Stimulated activated CD8-positive, alpha-beta memory T cell treated with anti-CD3 and anti-CD28 coated beads, Interleukin-2, amount 100 ng/mL, for 1 hour (primary cell): ENCODE measurements around the gene EFTUD2.
"Not testable (repeated sequence)": the region's sequence is repeated elsewhere in the genome, so short reads cannot be mapped to it uniquely, and the experiment has no call there.

ENCODE experiments used
- DNase-seq, 2 donors: peaks; one replicate each; pipeline ENCODE4 v3.0.0-alpha.2; 2020; ENCODE audit warnings: low read depth in 2 of 2

Gene EFTUD2

DNA sequence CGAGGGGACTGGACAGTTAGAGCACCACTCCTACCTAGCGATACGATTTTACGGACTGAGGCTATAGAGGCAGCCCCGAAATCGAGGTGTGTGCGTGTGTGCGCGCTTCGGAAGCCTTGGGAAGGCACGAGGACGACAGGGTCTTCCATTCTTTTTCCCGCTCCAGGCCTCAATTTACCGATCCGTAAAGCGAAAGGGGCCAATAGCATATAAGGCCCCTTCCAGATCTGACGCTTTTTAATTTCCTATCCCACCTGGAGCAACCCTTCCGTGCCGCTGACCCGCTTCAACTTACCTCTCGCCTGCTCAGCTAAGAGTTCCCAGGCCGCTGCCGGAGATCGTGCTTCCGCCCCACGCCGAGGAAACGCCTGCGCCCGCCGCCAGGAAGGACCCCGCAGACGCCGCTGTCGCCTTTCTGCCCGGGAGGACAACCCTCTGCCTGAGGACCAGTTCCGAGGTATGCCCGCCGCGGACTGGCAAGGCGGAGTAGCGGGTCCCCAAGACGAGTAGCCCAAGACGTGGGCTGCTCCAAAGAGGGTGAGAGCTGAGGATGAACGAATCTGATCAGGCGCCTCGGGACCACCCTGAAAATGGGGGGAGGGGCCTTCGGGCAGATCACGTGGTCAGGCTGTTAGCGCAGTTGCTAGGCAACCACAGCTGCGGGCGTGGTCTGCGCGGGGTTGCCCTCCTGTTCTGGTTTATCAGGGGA, at the start of gene EFTUD2:
TSS of gene EFTUD2 (minus strand) at position 372 of the 709 bp plus-strand sequence. CDS start 4,924 bp downstream, outside the sequence.
- peak; percentile 83 to 91 for DNase-seq

DNA sequence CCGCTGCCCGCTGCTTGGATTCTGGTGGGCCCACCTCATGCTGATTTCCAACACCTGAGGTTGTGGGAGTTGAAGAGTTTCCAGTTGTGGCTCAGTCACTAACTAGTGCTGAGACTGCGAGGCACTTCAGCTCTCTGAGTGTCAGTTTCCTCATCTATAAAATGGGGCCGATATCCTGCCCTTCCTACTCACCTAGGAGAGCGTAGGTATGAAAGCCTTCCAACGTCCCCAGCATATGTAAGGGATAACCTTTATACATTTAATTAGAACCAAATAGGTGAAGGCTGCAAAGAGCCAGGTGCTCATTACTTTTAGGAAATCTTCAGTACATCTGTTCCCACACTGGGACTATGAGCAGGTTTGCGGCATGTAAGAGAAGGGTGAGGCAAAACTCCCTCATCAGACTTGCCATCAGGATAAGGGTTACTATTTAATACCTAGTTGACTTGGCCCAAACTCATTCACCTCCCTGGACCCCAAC, 49.1 kb upstream of the EFTUD2 start:
- DNase-seq = no peak

DNA sequence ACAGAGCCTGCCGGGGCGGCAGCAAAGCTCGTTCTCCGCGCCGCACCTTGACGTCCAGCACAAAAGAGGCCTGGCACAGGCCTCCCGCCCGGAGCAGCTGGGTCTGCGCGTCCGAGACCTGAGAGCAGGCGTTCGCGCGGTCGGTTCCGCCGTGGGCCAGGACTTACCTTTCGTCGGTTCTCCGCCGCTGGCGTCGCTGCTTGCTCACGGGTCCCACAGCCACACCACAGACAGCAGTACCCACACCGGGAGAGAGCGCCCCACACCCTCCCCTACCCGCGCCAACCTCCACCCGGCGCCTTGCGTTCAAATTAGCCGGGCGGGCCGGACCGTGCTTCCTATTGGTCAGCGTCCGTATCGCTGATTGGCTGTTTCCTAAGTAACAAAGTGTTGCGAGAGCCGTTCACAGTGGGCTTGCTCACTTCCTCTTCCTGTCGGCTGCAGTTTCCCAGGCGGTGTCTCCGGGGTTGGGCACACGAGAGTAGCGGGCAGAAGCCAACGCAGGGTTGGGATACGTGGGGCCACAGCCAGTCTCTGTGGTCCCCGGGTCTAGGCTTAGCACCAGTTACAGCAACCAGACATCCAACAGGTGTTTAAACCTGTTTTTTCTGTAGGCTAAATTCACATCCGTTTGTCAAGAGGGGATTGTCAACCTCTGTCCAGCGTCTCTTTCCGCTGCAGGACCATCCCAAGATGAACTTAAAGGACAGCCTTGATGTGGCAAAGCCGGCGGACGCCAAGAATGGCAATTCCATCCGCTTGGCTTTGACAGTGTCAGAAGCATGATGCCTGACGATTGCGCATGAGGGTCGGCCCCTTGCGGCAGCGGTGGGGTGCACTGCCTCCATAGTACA, 48.4 kb upstream of the EFTUD2 start, which contains the start of gene KIF18B:
TSS of gene KIF18B (minus strand) at position 313 of the 854 bp plus-strand sequence. CDS start 11,429 bp downstream, outside the sequence.
- peak; percentile 62 to 78 for DNase-seq

DNA sequence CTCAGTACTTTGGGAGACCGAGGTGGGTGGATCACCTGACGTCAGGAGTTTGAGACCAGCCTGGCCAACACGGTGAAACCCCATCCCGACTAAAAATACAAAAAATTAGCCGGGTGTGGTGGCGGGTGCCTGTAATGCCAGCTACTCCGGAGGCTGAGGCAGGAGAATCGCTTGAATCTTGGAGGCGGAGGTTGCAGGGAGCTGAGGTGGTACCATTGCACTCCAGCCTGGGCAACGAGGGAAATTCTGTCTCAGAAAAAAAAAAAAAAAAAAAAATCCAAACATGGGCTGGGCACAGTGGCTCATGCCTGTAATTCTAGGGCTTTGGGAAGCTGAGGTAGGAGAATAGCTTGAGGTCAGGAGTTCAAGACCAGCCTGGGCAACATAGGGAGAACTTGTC, 46.4 kb upstream of the EFTUD2 start:
- DNase-seq = not testable (repeated sequence)

DNA sequence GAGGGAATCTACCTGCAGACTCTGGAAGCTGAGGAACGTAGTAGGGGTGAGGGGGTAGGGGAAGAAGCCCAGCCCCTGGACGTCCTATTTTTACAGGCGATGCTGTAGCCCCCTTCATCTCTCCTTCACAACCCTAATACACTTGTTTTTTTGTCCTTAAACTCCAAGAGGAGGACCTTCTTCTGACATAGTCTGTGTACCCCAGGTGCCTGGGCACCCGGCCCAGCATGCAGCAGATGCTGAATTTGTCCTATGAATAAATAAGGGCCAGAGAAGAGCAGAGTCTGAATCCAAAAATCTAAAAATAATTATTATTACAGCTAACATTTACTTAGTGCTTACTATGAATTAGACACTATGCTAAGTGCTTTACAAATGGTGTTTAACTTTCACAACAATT, 43.2 kb upstream of the EFTUD2 start:
- DNase-seq = no peak

DNA sequence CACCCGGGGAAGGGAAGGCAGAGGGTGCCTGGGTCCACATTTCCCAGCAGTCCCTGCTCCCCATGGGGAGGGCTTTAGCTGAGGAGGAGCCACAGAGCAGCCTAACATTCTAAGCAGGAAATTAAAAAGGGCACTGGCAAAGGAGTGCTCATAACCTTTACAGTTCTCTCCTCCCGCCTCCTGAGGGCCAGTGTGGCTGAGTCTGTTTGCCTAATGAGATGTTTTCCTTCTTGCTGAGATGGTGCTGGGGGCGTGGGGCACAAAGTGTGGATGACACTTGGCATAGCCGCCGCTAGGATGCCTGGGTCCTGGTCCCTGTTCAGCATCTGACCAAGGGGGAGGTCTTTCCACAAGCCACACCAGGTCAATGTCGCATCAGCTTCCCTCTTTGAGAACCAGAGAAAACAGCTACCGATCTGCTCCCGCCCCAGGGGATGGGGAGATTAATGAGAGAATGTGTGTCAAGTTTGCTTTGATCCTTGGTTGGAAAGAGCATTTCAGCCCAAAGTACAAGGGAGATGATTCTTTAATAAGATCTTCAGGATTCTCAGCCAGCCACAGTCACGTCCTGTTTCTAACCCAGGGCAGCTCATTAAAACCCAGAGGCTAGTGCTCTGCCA, 42.6 kb upstream of the EFTUD2 start:
- DNase-seq = no peak

DNA sequence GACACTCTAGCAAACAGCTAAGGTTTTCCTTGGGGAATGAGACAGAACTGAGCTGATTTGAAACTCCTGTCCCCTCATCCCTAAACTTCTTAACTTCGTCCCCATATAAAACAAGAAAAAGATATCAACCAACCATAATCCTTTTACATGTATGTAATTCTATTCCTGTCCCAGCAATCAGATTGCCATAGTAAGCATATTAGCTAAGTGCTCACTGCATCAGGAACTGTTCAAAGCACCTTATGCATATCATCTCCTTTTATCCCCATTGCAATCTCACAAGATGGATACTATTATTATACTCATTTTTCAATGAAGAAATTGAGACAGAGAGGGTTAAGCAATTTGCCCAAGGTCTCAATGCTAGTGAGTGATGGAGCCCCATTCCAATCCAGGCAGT, 41.5 kb upstream of the EFTUD2 start:
- no peak for DNase-seq

DNA sequence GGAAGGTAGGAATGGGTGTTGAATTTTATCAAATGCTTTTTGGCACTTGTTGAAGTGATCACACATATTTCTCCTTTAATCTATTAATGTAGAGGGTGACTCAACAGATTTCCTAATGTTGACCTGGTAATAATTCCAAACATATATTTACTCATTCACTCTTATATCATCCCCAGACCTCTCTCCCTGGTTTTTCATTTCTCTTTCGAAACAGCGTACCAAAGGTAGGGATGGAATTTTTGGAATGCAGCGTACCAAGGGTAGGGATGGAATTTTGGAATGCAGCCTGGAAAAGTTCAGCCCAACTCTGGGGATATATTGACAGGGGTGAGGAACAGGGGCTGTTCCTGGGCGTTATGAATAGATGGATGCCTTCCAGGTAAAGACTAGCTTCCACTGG, 41.1 kb upstream of the EFTUD2 start:
- DNase-seq = no peak

DNA sequence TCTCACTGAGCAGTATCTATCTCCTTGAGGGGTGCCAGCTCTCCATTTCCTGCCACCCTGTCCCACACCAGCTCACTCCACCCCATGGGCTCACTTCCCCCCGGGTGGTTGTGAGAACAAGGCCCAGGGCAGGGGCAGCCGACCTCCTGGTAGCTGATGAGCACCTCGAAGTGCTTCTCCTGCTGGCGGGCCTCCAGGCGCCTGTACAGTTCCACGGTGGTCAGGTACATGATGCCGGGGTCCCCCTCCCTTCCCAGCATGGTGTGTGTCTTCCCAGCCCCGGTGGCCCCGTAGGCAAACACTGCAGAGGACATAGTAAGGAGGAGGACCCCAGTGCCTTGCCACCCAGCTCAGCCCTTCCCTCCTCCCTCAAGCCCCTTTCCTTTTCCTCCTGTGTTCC, 35.9 kb upstream of the EFTUD2 start:
- DNase-seq = no peak

DNA sequence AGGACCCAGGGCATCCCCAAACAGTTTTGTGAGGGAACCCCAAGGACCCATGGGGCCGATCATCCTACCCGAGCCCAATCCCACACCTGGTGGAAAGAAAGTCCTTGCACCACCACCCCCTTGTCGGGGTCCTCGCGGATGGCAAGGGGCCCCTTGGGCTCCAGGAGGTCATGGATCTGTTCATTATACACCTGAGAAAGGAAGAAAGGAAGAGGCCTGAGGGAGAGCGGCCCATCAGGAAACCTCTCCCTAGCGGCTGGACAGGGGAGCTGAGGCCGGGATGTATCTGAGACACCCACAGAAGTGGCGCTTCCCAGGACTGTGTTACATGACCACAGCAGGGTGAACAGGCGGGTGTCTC, 35.5 kb upstream of the EFTUD2 start:
- DNase-seq = no peak

DNA sequence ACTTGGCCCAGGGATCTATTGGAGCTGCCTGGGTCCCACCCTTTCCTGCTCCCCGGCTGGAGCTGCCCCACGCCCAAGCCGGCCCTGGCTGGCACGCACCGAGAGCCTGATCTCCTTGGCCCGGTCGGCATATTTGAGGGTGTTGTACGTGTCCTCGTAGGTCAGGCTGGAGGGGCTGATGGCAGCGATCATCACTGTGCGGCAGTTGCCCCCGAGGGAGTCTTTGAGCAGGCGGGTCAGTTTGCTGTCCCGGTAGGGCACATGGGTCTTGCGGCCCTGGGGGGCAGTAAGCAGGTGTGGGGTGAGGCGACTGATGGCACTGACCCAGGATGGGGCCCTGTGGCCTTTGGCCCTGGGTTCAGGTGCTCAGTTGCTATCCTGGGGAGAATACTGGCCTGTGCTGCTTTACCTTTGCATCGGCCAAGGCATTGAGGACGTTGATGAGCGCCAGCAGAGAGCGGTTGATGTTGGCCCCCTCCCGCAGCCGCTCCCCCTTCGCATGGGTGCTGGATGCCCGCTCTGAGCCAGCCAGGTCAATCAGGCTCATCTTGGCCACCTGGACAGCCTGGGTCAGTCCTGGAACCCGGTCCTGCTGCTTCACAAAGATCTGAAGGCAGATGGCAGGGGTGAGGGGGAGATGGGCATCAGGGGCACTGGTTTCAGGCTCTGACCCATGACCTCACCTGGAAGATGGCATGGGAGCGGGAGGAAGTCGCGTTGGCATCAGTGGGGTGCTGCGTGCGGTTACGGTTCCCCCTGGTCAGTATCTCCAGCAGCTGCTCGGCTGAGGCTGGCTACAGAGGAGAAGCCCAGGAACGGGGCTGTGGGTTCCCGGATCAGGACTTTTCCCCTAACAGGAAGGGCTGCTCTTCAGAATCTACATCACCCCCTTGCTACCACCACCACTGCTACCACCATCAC, 34.8 kb upstream of the EFTUD2 start:
- no peak for DNase-seq

DNA sequence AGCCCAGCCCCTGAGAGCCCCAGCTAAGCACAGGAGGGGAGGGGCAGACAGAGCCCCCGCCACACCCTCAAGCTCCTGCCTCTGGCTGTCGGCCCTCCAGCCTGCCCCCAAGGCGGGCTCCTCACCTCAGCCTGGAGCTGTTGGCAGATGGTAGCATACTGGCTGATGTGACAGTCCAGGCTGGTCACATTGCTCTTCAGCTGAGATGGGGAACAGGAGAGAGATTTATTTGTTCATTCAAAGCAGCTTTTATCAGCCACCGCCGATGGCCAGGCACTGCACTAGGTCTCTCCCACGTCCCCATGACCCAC, 33.5 kb upstream of the EFTUD2 start:
- DNase-seq = no peak

DNA sequence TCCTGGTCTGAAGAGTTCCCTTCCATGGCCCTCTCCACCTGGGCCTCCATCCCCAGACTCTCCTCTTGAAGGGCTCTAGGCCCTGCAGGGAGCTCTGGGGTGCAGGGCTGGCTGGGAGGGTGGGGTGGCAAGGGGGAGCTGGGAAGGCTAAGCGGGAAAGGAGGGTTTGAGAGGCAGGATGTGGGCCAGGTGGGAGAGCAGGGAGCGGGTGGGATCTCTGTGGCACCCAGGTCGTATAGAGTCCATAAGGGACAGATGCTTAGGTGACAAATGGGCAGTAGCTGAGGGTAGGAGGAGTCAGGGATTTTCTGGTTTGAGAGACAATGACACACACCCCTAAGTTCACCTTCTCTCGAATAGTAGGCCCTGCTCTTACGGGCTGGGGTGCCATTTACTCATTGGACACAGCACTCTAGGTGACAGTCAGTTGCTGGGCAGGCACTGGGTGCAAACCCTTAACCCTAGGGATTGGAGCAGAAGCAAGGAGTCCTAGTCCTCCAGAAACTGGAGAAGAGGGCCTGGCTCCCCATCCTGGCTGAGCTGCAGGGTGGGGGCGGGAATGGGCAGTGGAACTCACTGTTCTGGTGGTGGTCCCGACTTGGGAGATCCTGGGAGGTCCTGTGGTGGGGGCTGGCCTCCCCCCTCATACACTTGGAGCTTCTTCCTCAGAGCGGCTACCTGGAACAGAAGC, 33.0 kb upstream of the EFTUD2 start:
- no peak for DNase-seq

DNA sequence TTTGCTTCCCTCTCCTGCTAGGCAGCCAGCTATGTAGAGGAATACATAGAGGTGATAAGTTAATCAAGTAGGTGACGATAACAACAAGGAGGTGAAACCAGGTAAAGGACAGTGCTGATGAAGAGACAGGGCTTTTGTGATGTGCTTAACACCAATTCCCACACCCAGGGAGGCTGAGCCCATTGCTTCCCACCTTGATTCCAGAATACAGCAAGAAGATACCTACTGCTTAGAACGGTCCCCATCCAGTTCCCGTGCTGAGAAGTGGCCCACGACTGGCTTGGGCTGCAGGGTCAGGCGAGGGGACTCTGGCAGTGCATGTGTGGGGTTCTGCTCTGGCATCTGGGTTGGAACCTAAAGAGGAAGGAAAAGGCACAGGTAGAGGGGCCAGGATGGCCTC, 32.1 kb upstream of the EFTUD2 start:
- DNase-seq = no peak

DNA sequence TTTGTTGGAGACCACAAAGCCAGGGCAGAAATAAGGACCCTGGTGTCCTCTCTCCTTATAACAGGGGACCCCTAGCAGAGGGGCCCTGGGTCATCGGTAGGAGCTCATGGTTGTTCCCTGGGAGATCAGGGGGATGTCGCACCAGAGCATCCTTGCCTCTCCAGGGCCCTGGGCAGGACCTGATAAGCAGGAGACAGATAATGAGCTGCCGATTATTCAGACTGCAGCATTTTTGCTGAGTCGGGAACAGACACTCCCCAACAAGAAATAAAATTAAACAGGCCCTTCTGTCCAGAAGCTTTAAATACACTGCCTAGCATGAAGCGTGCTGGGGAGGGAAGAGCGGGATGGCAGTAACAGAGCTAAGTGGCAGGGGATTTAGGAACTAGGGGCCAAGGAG, 31.4 kb upstream of the EFTUD2 start:
- DNase-seq = no peak

DNA sequence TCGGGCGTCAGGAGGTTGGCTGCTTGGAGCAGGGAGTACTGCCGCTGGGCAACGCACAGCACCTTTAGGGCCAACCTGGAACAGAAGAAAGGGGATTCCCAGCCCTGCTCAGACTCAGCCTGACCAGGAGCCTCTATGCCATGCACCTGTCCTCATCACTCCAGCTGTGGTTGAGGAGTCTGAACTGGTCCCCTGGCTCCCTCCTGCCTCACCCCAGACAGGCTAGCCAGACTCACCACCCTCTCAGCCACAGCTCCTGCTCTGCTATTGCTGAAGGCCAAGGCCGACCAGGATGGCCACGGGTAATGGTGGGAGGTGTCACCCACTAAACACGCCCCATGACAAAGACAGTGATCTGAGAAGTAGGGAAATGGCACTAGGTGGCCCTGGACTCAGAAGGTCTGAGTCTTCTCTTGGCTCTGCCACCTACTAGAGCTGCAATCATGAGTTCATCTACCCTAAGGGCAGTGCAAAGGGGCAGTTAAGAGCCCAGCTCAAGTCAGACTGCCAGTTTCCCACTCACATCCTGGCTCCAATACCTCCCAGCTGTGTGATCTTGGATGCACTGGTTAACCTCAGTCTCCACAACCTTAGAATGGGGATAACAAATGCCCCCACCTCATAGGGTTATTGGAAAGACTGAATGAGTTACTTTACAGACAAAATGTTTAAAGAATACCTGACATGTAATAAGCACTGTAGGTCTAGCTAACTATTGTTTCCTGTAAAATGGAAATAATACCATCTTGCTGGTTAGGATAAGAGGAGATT, 29.9 kb upstream of the EFTUD2 start:
- no peak for DNase-seq

DNA sequence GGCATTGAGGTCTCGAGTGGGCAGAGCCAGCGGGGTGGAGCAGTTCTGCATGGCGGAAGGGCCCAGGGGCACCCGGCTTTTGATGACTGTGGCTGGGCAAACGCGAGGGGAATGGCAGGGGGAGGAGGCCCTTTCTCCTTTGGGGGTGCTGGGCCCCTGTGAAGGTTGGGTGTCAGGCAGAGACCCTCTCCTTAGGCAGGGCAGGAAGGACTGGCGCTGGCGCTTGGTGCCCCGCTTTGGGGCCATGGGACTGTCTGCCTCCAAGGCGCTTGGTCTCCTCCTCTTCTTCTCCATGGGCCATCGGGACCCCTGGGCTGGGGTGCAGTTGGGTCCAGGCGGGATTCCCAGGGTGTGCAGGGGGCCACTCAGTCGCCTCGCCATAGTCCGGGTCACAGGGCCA, 28.9 kb upstream of the EFTUD2 start:
- no peak for DNase-seq

DNA sequence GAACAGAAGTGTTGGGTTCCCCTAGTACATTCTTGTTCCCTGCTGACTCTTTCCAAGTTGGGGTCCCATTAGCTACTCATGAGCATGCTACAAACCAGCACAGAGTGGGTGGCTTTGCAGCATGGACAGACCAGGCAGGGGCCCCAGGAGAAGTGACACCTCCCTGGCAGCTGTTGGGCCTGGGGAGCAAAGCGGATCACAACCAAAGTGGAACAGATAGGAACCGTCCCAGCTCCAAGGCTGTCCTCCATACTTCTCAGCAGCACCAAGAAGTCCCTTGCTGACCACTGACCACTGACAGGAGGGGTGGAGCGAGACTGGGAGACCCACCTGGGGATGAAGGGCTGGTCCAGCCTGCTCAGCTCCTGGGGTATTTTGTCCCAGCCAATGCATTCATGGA, 28.5 kb upstream of the EFTUD2 start:
- no peak for DNase-seq

DNA sequence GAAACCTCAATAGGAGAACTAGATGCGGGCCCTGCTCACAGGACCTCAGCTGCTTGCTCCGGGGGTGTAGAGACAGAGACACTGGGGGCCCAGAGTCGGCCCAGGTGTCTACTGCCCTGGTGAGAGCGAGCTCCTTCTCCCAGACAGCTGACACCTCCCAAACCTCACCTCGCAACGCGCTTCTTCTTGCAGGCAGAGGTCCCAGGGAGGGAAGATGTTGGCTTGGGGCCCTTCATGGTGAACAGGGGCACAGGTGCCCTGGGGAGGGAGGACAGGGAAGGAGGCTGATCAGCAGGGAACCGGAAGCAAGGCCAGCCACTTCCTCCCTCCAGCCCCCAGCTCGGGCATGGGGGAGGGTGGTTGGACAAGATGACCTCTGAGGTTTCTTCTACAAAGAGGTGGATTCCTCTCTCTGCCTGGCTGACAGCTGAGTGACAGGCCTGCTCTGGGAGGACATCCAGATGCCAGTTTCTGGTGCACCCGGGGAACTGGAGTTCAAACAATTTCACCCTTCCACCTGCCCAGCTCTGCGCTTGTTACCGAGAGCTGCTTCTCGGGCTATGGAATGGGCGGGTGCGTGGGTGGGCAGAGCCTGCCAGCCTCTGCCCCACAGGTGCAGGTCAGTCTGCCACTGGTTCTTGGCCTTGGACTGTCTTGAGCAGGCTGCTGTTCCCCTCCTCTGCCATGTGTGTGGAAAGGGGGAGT, 27.7 kb upstream of the EFTUD2 start:
- no peak for DNase-seq
